KMS-11 (cell line): ENCODE data around the gene CABP5.

Experiments used
- H2AFZ ChIP-seq: fragments of 200-600 bp; sonication (generic); 2 replicates; pipeline ENCODE4 v1.6.1; 2016; ENCODE audit warnings: antibody characterized with exemption, mixed run types, low read depth
- H3K27ac ChIP-seq: fragments of 200-600 bp; sonication (generic); 2 replicates; pipeline ENCODE4 v1.6.1; 2016; ENCODE audit warnings: mild to moderate bottlenecking, mixed run types
- H3K27me3 ChIP-seq: fragments of 200-600 bp; sonication (generic); 2 replicates; pipeline ENCODE4 v1.6.1; 2017; ENCODE audit warnings: mild to moderate bottlenecking, low read depth, mixed run types, moderate library complexity; ENCODE audit not compliant: insufficient read depth
- H3K36me3 ChIP-seq: fragments of 200-600 bp; sonication (generic); 2 replicates; pipeline ENCODE4 v1.6.1; 2017; ENCODE audit warnings: mild to moderate bottlenecking, mixed run types; ENCODE audit not compliant: insufficient read depth
- H3K4me1 ChIP-seq: fragments of 200-600 bp; sonication (generic); 2 replicates; pipeline ENCODE4 v1.6.1; 2016; ENCODE audit warnings: mild to moderate bottlenecking, low read depth, mixed run types; ENCODE audit not compliant: poor library complexity, severe bottlenecking
- H3K4me2 ChIP-seq: fragments of 200-600 bp; sonication (generic); 2 replicates; pipeline ENCODE4 v1.7.0; 2016; ENCODE audit warnings: mild to moderate bottlenecking, mixed run types
- H3K4me3 ChIP-seq: fragments of 200-600 bp; sonication (generic); IDR thresholded peaks from 2 replicates; pipeline ENCODE4 v1.6.1; 2017; ENCODE audit warnings: low read depth, low read length, mixed read lengths; ENCODE audit not compliant: insufficient read depth
- H3K79me2 ChIP-seq: fragments of 200-600 bp; sonication (generic); 2 replicates; pipeline ENCODE4 v1.6.1; 2016; ENCODE audit warnings: low read depth, mixed run types; ENCODE audit not compliant: insufficient read depth
- H3K9ac ChIP-seq: fragments of 200-600 bp; sonication (generic); 2 replicates; pipeline ENCODE4 v1.6.1; 2016; ENCODE audit warnings: mild to moderate bottlenecking, mixed run types
- H4K20me1 ChIP-seq: fragments of 200-600 bp; sonication (generic); 2 replicates; pipeline ENCODE4 v1.6.1; 2016; ENCODE audit warnings: mild to moderate bottlenecking, mixed run types; ENCODE audit not compliant: insufficient read depth
- CTCF ChIP-seq: fragments of 200-600 bp; sonication (generic); conservative IDR thresholded peaks from 2 replicates; pipeline ENCODE4 v1.6.1; 2017; ENCODE audit warnings: low read depth, mild to moderate bottlenecking, antibody characterized with exemption, low read length, moderate library complexity, mixed read lengths

CABP5 gene

GRCh38 chr19:48053076-48053475, 9.2 kb upstream of the CABP5 start:
- H3K4me3 ChIP-seq: no peak overlapping the region
- H3K4me1 ChIP-seq: no peaks in the 10 kb centered on the region
- no peak overlapping the region for H3K9ac ChIP-seq
- no peaks in the 10 kb centered on the region for H3K79me2 ChIP-seq
- no peak overlapping the region for H2AFZ ChIP-seq
- no peaks in the 10 kb centered on the region for H3K36me3 ChIP-seq
- TF ChIP-seq CTCF: no peak
- peaks cover 56% of the 10 kb centered on the region for H3K27me3 ChIP-seq
- H4K20me1 ChIP-seq: no peaks in the 10 kb centered on the region
- no peak overlapping the region for H3K27ac ChIP-seq
- H3K4me2 ChIP-seq: no peak overlapping the region

- Histone ChIP-seq H3K79me2 (no peaks in the 10 kb centered on the region), H3K4me1 (no peaks in the 10 kb centered on the region), H3K27me3 (peaks cover 57% of the 10 kb centered on the region), H4K20me1 (no peaks in the 10 kb centered on the region), H2AFZ (no peak overlapping the region), H3K9ac (no peak overlapping the region), H3K4me3 (no peak overlapping the region), H3K4me2 (no peak overlapping the region), H3K36me3 (no peaks in the 10 kb centered on the region), H3K27ac (no peak overlapping the region)
- no peak for TF ChIP-seq CTCF
Measured at GRCh38 chr19:48051335-48052033, 7.6 kb upstream of the CABP5 start.

- Histone ChIP-seq H4K20me1 (no peaks in the 10 kb centered on the region), H3K79me2 (no peaks in the 10 kb centered on the region), H3K4me1 (no peaks in the 10 kb centered on the region), H3K27ac (no peak overlapping the region), H3K4me2 (no peak overlapping the region), H3K27me3 (peaks cover 46% of the 10 kb centered on the region), H3K36me3 (no peaks in the 10 kb centered on the region), H3K9ac (no peak overlapping the region), H2AFZ (no peak overlapping the region), H3K4me3 (no peak overlapping the region)
- TF ChIP-seq CTCF: no peak
Measured at GRCh38 chr19:48044561-48044960, 682 bp upstream of the CABP5 start.

GRCh38 chr19:48041877-48042580, 1.9 kb downstream of the CABP5 start:
- Histone ChIP-seq H3K79me2 (no peaks in the 10 kb centered on the region), H3K27me3 (peaks cover 33% of the 10 kb centered on the region), H3K4me1 (no peaks in the 10 kb centered on the region), H3K27ac (no peak overlapping the region), H4K20me1 (no peaks in the 10 kb centered on the region), H2AFZ (no peak overlapping the region), H3K4me2 (no peak overlapping the region), H3K36me3 (no peaks in the 10 kb centered on the region), H3K4me3 (no peak overlapping the region), H3K9ac (no peak overlapping the region)
- TF ChIP-seq CTCF: no peak
